ENCODE data around the gene LDHD. TPM values are rescaled to one million over a fixed set of nuclear protein-coding genes. Genes with fewer than 3 reads are reported as not detected.

LDHD gene
- total RNA-seq, 4 donors from 2014 or later, result 27.8 to 54.5 (median 44.2) TPM

- TF ChIP-seq POLR2A (IDR thresholded peaks at IDR 0.05), result peak; percentile 63 to 74
- TF ChIP-seq CTCF (IDR thresholded peaks at IDR 0.05 in 4 of 5, conservative IDR thresholded peaks at IDR 0.05 in 1 of 5), result no peak
- peak within 1 kb of the TSS; percentile 80 to 100 (median 95) for H3K4me3 ChIP-seq
- H3K27ac ChIP-seq, result peak within 1 kb of the TSS; percentile 97 to 100 (median 98)
- in situ Hi-C loops (cut with MboI; ENCODE audit: low sequenced_read_pairs in 4 of 4), result no loop called here
- peak; percentile 92 to 95 for DNase-seq
- peak; percentile 97 to 98 for ATAC-seq
- H3K9me3 ChIP-seq, result peaks cover 0 to 6% (median 0%) of the 10 kb centered on the region in 3 donors
- intact Hi-C loops (cut with DNase I; ENCODE audit: low total_unique reads), result loop anchor here (1.0 to 10.0 kb wide), 4 partner anchors 32 to 474 kb away; partner anchors contain the start of genes ADAT1, CFDP1, LDHD and TMEM231
- no peaks in the 10 kb centered on the region for H3K27me3 ChIP-seq
- peaks cover 3 to 8% of the 10 kb centered on the region in 2 donors for H3K4me1 ChIP-seq
- peaks cover 0 to 14% of the 10 kb centered on the region in 2 donors for H3K36me3 ChIP-seq
Measured at GRCh38 chr16:75148311-75149195, 32.0 kb upstream of the LDHD start, which contains the start of gene ZFP1. ZFP1 (plus strand) TSS chr16:75148524; CDS start chr16:75152952, 4,428 bp downstream.

- no peak for DNase-seq
- TF ChIP-seq POLR2A (IDR thresholded peaks at IDR 0.05), result no peak
- TF ChIP-seq CTCF (IDR thresholded peaks at IDR 0.05 in 4 of 5, conservative IDR thresholded peaks at IDR 0.05 in 1 of 5), result no peak
- in situ Hi-C loops (cut with MboI; ENCODE audit: low sequenced_read_pairs in 4 of 4) (no loop called here), intact Hi-C loops (cut with DNase I; ENCODE audit: low total_unique reads) (loop anchor here (1.0 to 10.0 kb wide), 4 partner anchors 32 to 475 kb away; partner anchors contain the start of genes ADAT1, CFDP1, LDHD and TMEM231)
- H3K4me1 ChIP-seq, result peaks cover 3 to 8% of the 10 kb centered on the region in 2 donors
- H3K36me3 ChIP-seq, result peaks cover 0 to 8% of the 10 kb centered on the region in 2 donors
- H3K27ac ChIP-seq, result peak overlapping the region; percentile 97 to 100 (median 98)
- ATAC-seq, result no peak
- peak overlapping the region; percentile 80 to 100 (median 95) for H3K4me3 ChIP-seq
- peaks cover 0 to 6% (median 0%) of the 10 kb centered on the region in 3 donors for H3K9me3 ChIP-seq
- no peaks in the 10 kb centered on the region for H3K27me3 ChIP-seq
Measured at GRCh38 chr16:75147968-75148310, 31.4 kb upstream of the LDHD start.

DNA sequence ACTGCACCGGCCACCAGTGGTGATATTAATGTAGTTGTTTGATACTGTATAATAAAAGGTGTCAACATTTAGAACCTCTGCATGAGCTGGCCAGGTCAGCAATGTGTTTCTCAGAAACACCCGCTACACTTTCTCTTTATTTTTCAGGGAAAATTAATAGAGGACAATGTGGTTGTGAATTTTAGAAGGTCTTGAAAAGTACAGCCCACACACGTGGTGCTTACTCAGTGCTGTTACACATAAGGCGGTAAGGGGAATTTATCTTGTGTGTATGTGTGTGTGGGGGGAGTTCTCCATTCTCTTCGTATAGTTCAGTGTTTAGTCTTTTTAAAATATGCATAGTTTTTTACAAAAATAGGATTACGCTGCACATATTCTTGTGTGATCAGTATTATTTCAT lies 27.4 kb upstream of the LDHD start:
- Histone ChIP-seq H3K4me1 (peaks cover 0 to 5% of the 10 kb centered on the region in 2 donors), H3K27me3 (no peaks in the 10 kb centered on the region), H3K9me3 (no peaks in the 10 kb centered on the region), H3K4me3 (no peak overlapping the region), H3K27ac (no peak overlapping the region), H3K36me3 (no peaks in the 10 kb centered on the region)
- no peak for ATAC-seq
- intact Hi-C loops (cut with DNase I; ENCODE audit: low total_unique reads) (loop anchor here (10.0 kb wide), 1 partner anchor 411 kb away; the partner anchor contains the start of gene TMEM231), in situ Hi-C loops (cut with MboI; ENCODE audit: low sequenced_read_pairs in 4 of 4) (no loop called here)
- no peak for DNase-seq
- TF ChIP-seq CTCF (IDR thresholded peaks at IDR 0.05 in 4 of 5, conservative IDR thresholded peaks at IDR 0.05 in 1 of 5), result no peak
- TF ChIP-seq POLR2A (IDR thresholded peaks at IDR 0.05), result no peak

GRCh38 chr16:75139498-75139897 lies 22.9 kb upstream of the LDHD start:
- in situ Hi-C loops (cut with MboI; ENCODE audit: low sequenced_read_pairs in 4 of 4), result no loop called here
- DNase-seq (no peak), ATAC-seq (no peak)
- intact Hi-C loops (cut with DNase I; ENCODE audit: low total_unique reads), result loop anchor here (1.0 kb wide), 1 partner anchor 28 kb away; no protein-coding TSS in a partner anchor
- TF ChIP-seq POLR2A (IDR thresholded peaks at IDR 0.05) (no peak), CTCF (IDR thresholded peaks at IDR 0.05 in 4 of 5, conservative IDR thresholded peaks at IDR 0.05 in 1 of 5) (no peak)
- Histone ChIP-seq H3K4me3 (no peak overlapping the region), H3K27me3 (no peaks in the 10 kb centered on the region), H3K27ac (no peak overlapping the region), H3K36me3 (no peaks in the 10 kb centered on the region), H3K4me1 (no peaks in the 10 kb centered on the region), H3K9me3 (no peaks in the 10 kb centered on the region)

All from gastrocnemius medialis (tissue), 4 donors.